Peyer's patch (tissue), 4 donors: ENCODE measurements around the gene CCR5AS.

ENCODE experiments used
- DNase-seq, 3 donors: peaks; one replicate each; pipeline ENCODE4 v3.0.0-alpha.2; 2017 to 2019
- H3K27ac ChIP-seq, 4 donors: fragments of 200-600 bp; sonication (generic); one replicate each; pipeline ENCODE4 v1.5.1; 2016 to 2019
- H3K27me3 ChIP-seq, 2 donors: fragments of 200-600 bp; sonication (generic); one replicate each; pipeline ENCODE4 v1.5.1; 2019
- H3K36me3 ChIP-seq, 3 donors: fragments of 200-600 bp; sonication (generic); one replicate each; pipeline ENCODE4 v1.5.1; 2016 to 2019
- H3K4me1 ChIP-seq, 4 donors: fragments of 200-600 bp; sonication (generic); one replicate each; pipeline ENCODE4 v1.5.1; 2016 to 2019
- H3K4me3 ChIP-seq, 4 donors: fragments of 200-600 bp; sonication (generic); 1 replicate in 3 of 4; 2 replicates in 1 of 4; pipeline ENCODE4 v1.5.1; 2016 to 2019; ENCODE audit warnings: mild to moderate bottlenecking in 1 of 4
- H3K9me3 ChIP-seq, 4 donors: fragments of 200-600 bp; sonication (generic); one replicate each; pipeline ENCODE4 v1.5.1; 2016 to 2019; ENCODE audit warnings: mild to moderate bottlenecking in 1 of 4
- CTCF ChIP-seq, 6 experiments: fragments of 450-650 bp in 4 of 6; fragments of 200-600 bp in 2 of 6; sonication (generic) in 1 of 6; IDR thresholded peaks; one replicate each; pipeline ENCODE4 v1.5.1; 2017 to 2019; ENCODE audit warnings: antibody characterized with exemption in 6 of 6, mild to moderate bottlenecking in 3 of 6, moderate library complexity in 1 of 6
- POLR2A ChIP-seq, 2 donors: fragments of 450-650 bp; IDR thresholded peaks; one replicate each; pipeline ENCODE4 v1.5.1; 2017; ENCODE audit warnings: antibody characterized with exemption in 2 of 2, mild to moderate bottlenecking in 2 of 2, moderate library complexity in 2 of 2

The CCR5AS gene

GRCh38 chr3:46369675-46370132 is 37.2 kb downstream of the CCR5AS start:
- Histone ChIP-seq H3K27me3 (no peaks in the 10 kb centered on the region), H3K4me1 (no peaks in the 10 kb centered on the region), H3K36me3 (no peaks in the 10 kb centered on the region), H3K9me3 (no peaks in the 10 kb centered on the region), H3K27ac (peak overlapping the region; percentile 56 to 75 (median 58)), H3K4me3 (no peak overlapping the region)
- no peak for DNase-seq
- TF ChIP-seq POLR2A (IDR thresholded peaks at IDR 0.05) (no peak), CTCF (IDR thresholded peaks at IDR 0.05) (no peak)

GRCh38 chr3:46369151-46369550 is 37.7 kb downstream of the CCR5AS start:
- Histone ChIP-seq H3K27ac (peak overlapping the region; percentile 56 to 75 (median 58)), H3K4me3 (no peak overlapping the region), H3K36me3 (no peaks in the 10 kb centered on the region), H3K27me3 (no peaks in the 10 kb centered on the region), H3K4me1 (no peaks in the 10 kb centered on the region), H3K9me3 (no peaks in the 10 kb centered on the region)
- no peak for DNase-seq
- TF ChIP-seq POLR2A (IDR thresholded peaks at IDR 0.05) = no peak
- no peak for TF ChIP-seq CTCF (IDR thresholded peaks at IDR 0.05)

GRCh38 chr3:46368569-46368968 is 38.3 kb downstream of the CCR5AS start:
- DNase-seq = peak in 2 of 3 donors; percentile 74 to 91

GRCh38 chr3:46367811-46368210 is 39.1 kb downstream of the CCR5AS start:
- no peaks in the 10 kb centered on the region for H3K9me3 ChIP-seq
- H3K4me3 ChIP-seq = no peak overlapping the region
- H3K27ac ChIP-seq = peak overlapping the region in 1 of 4 donors; percentile 53
- H3K27me3 ChIP-seq = no peaks in the 10 kb centered on the region
- no peak for TF ChIP-seq POLR2A (IDR thresholded peaks at IDR 0.05)
- no peak for TF ChIP-seq CTCF (IDR thresholded peaks at IDR 0.05)
- DNase-seq = no peak
- no peaks in the 10 kb centered on the region for H3K4me1 ChIP-seq
- no peaks in the 10 kb centered on the region for H3K36me3 ChIP-seq

More at GRCh38 chr3:46368569-46368968, 38.3 kb downstream of the CCR5AS start:
- Histone ChIP-seq H3K9me3 (no peaks in the 10 kb centered on the region), H3K4me3 (no peak overlapping the region), H3K27me3 (no peaks in the 10 kb centered on the region), H3K36me3 (no peaks in the 10 kb centered on the region), H3K4me1 (no peaks in the 10 kb centered on the region), H3K27ac (peak overlapping the region; percentile 50 to 58 (median 56))
- TF ChIP-seq CTCF (IDR thresholded peaks at IDR 0.05) (peak; percentile 23 to 69 (median 54)), POLR2A (IDR thresholded peaks at IDR 0.05) (no peak)

GRCh38 chr3:46365737-46366524 is 40.9 kb downstream of the CCR5AS start:
- Histone ChIP-seq H3K36me3 (no peaks in the 10 kb centered on the region), H3K27ac (no peak overlapping the region), H3K4me3 (no peak overlapping the region), H3K27me3 (no peaks in the 10 kb centered on the region), H3K4me1 (peaks cover 0 to 3% (median 0%) of the 10 kb centered on the region in 4 donors), H3K9me3 (no peaks in the 10 kb centered on the region)
- TF ChIP-seq POLR2A (IDR thresholded peaks at IDR 0.05) (no peak), CTCF (IDR thresholded peaks at IDR 0.05) (no peak)
- no peak for DNase-seq
